WERI-Rb-1 (cell line): ENCODE measurements around the gene OAT.

Source experiments
- DNase-seq: peaks from one replicate; pipeline ENCODE4 v3.0.0-alpha.2; 2020
- H3K27ac ChIP-seq: fragments of 250-450 bp; sonication (Bioruptor Pico); 2 replicates; pipeline ENCODE4 v1.5.1; 2020; ENCODE audit warnings: mild to moderate bottlenecking, moderate library complexity
- H3K27me3 ChIP-seq: fragments of 250-450 bp; sonication (Bioruptor Pico); 2 replicates; pipeline ENCODE4 v1.5.1; 2021; ENCODE audit warnings: mild to moderate bottlenecking, low read depth, moderate library complexity; ENCODE audit not compliant: insufficient read depth, severe bottlenecking
- H3K36me3 ChIP-seq: fragments of 250-450 bp; sonication (Bioruptor Pico); 2 replicates; pipeline ENCODE4 v1.5.1; 2020; ENCODE audit warnings: mild to moderate bottlenecking, moderate library complexity
- H3K4me3 ChIP-seq: 2 replicates; pipeline ENCODE4 v1.5.1; 2011; ENCODE audit warnings: low read depth, mild to moderate bottlenecking, control low read depth, low read length
- H3K9me3 ChIP-seq: fragments of 250-450 bp; sonication (Bioruptor Pico); 2 replicates; pipeline ENCODE4 v1.5.1; 2021; ENCODE audit warnings: mild to moderate bottlenecking, moderate library complexity; ENCODE audit not compliant: severe bottlenecking
- TF ChIP-seq, protein P1 (sequence below): IDR thresholded peaks from 2 replicates; pipeline ENCODE4 v1.5.1; 2011; ENCODE audit warnings: low read depth, mild to moderate bottlenecking, control low read depth, inconsistent platforms, low read length

The OAT gene

DNA sequence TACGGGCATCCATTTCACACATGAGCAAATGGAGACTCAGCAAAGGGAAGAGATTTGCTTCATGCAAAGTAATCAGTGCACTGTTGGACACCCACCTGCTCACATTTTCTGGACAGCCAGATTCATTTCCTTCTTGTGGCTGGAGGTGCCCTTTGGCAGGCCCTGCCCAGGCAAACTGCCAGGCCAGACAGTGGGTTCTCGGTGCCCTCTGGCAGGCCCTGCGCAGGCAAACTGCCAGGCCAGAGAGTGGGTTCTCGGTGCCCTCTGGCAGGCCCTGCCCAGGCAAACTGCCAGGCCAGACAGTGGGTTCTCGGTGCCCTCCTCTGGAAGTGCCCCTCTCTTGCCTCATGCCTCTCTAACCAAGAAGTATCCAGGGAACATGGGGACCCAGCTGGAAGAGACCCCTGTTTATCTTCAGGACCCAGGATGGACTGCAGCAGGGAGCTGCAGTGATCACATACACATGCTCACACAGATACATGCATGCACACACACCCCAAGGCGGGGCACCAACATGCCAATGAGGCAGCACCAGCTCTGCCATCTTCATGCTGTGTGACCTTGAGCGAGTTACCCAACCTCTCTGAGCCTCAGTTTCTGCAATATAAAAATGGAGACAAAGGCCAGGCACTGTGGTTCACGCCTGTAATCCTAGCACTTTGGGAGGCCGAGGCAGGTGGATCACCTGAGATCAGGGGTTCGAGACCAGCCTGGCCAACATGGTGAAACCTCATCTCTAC is 67.1 kb downstream of the OAT start:
- DNase-seq, result no peak
- TF ChIP-seq, protein P1, sequence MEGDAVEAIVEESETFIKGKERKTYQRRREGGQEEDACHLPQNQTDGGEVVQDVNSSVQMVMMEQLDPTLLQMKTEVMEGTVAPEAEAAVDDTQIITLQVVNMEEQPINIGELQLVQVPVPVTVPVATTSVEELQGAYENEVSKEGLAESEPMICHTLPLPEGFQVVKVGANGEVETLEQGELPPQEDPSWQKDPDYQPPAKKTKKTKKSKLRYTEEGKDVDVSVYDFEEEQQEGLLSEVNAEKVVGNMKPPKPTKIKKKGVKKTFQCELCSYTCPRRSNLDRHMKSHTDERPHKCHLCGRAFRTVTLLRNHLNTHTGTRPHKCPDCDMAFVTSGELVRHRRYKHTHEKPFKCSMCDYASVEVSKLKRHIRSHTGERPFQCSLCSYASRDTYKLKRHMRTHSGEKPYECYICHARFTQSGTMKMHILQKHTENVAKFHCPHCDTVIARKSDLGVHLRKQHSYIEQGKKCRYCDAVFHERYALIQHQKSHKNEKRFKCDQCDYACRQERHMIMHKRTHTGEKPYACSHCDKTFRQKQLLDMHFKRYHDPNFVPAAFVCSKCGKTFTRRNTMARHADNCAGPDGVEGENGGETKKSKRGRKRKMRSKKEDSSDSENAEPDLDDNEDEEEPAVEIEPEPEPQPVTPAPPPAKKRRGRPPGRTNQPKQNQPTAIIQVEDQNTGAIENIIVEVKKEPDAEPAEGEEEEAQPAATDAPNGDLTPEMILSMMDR, result no peak
- H3K27ac ChIP-seq, result no peak overlapping the region

GRCh38 chr10:124350806-124351205 is 67.9 kb downstream of the OAT start:
- Histone ChIP-seq H3K4me3 (no peak overlapping the region), H3K9me3 (no peaks in the 10 kb centered on the region), H3K27me3 (peaks cover 16% of the 10 kb centered on the region), H3K27ac (no peak overlapping the region), H3K36me3 (no peaks in the 10 kb centered on the region)
- no peak for DNase-seq
- TF ChIP-seq, protein P1, result no peak

More for the DNA sequence above, 67.1 kb downstream of the OAT start:
- Histone ChIP-seq H3K27me3 (peaks cover 18% of the 10 kb centered on the region), H3K4me3 (no peak overlapping the region), H3K36me3 (no peaks in the 10 kb centered on the region), H3K9me3 (no peaks in the 10 kb centered on the region)

DNA sequence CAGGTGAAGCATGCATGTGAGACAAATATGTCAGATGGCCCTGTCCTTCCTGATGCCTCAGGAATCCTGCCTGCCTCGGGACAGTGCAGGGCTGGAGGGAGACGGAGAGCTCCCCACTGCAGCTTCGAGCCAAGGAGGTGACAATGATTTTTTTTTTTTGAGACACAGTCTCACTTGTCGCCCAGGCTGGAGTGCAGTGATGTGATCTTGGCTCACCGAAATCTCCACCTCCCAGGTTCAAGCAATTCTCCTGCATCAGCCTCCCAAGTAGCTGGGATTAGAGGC is 68.8 kb downstream of the OAT start:
- DNase-seq, result no peak
- TF ChIP-seq, protein P1, result no peak
- Histone ChIP-seq H3K36me3 (no peaks in the 10 kb centered on the region), H3K27me3 (peaks cover 15% of the 10 kb centered on the region), H3K4me3 (no peak overlapping the region), H3K27ac (no peak overlapping the region), H3K9me3 (no peaks in the 10 kb centered on the region)

GRCh38 chr10:124349231-124349995 is 69.3 kb downstream of the OAT start:
- Histone ChIP-seq H3K27ac (no peak overlapping the region), H3K27me3 (peaks cover 10% of the 10 kb centered on the region), H3K36me3 (no peaks in the 10 kb centered on the region), H3K9me3 (no peaks in the 10 kb centered on the region), H3K4me3 (no peak overlapping the region)
- no peak for DNase-seq
- TF ChIP-seq, protein P1, result no peak

DNA sequence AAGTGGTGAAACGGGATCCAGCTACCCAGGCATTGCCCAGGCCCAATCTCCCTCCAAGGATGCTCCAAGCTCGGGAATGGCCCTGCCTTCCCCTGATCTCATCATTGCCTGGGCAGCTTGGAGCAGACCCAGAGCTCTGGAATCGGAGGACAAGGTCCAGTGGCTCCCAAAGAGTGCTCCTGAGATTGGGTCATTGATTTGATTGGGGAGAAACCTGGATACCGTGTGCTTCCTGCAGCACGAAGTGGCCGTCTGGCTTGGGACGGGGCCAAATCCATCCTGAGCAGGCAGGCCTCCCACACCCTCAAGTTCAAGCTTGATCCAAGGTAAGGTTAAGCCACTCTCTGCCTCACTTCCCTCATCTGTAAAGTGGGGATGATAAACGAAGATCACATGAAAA is 69.9 kb downstream of the OAT start:
- peaks cover 4% of the 10 kb centered on the region for H3K27me3 ChIP-seq
- no peak overlapping the region for H3K4me3 ChIP-seq
- TF ChIP-seq, protein P1, result no peak
- H3K27ac ChIP-seq, result no peak overlapping the region
- no peaks in the 10 kb centered on the region for H3K9me3 ChIP-seq
- no peak for DNase-seq
- H3K36me3 ChIP-seq, result no peaks in the 10 kb centered on the region
